ENCODE data around the gene C5orf58. TPM values are rescaled to one million over a fixed set of nuclear protein-coding genes. Genes with fewer than 3 reads are reported as not detected.

C5orf58 gene
- total RNA-seq, 4 donors from 2014 or later: 0.79 TPM; not detected in 3

DNA sequence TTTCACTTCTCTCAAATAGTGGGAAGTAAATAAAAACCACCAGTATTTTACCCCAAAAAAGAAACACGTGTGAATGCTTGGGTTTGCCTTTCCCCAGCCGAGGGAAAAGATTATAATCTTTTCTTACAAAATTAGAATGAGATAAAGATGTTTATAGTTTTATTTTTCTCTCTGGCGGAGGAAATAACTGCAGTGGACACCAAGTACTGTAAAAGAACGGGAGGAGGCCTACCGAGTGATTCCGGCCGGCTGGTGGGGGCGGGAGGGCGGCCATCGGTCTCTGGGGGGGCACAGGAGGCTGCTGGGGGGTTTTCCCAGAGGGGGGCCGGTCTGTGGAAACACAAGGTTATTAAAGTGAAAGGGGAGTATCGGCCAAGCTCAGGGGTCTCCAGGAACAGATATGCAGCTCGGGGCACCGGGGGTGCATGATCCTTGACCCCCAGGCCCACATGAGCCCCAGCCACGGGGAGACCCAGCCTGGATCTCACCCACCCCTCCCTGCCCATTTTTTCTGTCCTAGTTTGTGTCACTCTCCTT lies 35.4 kb downstream of the C5orf58 start:
- TF ChIP-seq, protein P1, sequence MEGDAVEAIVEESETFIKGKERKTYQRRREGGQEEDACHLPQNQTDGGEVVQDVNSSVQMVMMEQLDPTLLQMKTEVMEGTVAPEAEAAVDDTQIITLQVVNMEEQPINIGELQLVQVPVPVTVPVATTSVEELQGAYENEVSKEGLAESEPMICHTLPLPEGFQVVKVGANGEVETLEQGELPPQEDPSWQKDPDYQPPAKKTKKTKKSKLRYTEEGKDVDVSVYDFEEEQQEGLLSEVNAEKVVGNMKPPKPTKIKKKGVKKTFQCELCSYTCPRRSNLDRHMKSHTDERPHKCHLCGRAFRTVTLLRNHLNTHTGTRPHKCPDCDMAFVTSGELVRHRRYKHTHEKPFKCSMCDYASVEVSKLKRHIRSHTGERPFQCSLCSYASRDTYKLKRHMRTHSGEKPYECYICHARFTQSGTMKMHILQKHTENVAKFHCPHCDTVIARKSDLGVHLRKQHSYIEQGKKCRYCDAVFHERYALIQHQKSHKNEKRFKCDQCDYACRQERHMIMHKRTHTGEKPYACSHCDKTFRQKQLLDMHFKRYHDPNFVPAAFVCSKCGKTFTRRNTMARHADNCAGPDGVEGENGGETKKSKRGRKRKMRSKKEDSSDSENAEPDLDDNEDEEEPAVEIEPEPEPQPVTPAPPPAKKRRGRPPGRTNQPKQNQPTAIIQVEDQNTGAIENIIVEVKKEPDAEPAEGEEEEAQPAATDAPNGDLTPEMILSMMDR (IDR thresholded peaks at IDR 0.05): no peak
- TF ChIP-seq POLR2A (IDR thresholded peaks at IDR 0.05) (no peak), POLR2AphosphoS5 (IDR thresholded peaks at IDR 0.05) (no peak), EP300 (IDR thresholded peaks at IDR 0.05; ENCODE audit: low read depth) (no peak)
- intact Hi-C loops (cut with DNase I; ENCODE audit: low total_unique reads): no loop called here
- Histone ChIP-seq H3K4me3 (no peak overlapping the region), H3K27me3 (no peaks in the 10 kb centered on the region), H3K4me1 (peaks cover 5 to 32% (median 10%) of the 10 kb centered on the region in 4 donors), H3K36me3 (no peaks in the 10 kb centered on the region), H3K9me3 (no peaks in the 10 kb centered on the region), H3K27ac (peak overlapping the region; percentile 19 to 64 (median 54))
- no peak for DNase-seq
- WGBS, 2 donors (ENCODE audit: low coverage in 1 of 2): 35 to 40% methylated on average over 10 to 15 of the region's 15 CpGs
- in situ Hi-C loops (cut with MboI; ENCODE audit: low pct_ligation_motif_present in 1 of 4, low pct_unique_long_range_greater_than_20kb in 1 of 4, low sequenced_read_pairs in 3 of 4): loop anchor here in 2 of 4 donors (5.0 to 25.0 kb wide), 2 partner anchors 46 to 144 kb away; no protein-coding TSS in a partner anchor

DNA sequence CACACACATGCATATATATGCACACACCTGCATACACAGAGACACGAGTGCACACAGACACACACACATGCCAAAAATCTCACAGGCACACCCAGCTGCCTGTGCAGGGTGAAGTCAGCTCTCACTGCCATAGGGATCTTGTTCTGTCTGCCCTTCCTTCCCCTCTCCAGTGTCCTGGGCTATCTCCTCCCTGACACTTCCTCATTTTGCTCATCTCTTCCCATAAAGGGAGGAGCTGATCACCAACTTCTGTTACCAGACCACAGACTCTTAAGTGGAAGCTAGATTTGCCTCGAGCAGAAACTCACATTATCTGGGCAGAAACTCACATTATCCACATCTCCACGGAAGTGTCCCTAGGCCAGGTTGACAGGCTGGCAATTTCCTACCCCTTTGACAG lies 36.1 kb downstream of the C5orf58 start:
- Histone ChIP-seq H3K9me3 (no peaks in the 10 kb centered on the region), H3K4me1 (peaks cover 5 to 32% (median 10%) of the 10 kb centered on the region in 4 donors), H3K27ac (peak overlapping the region; percentile 43 to 64 (median 58)), H3K27me3 (no peaks in the 10 kb centered on the region), H3K4me3 (no peak overlapping the region), H3K36me3 (no peaks in the 10 kb centered on the region)
- TF ChIP-seq, protein P1 (IDR thresholded peaks at IDR 0.05): no peak
- peak in 1 of 3 donors; percentile 44 for TF ChIP-seq POLR2AphosphoS5 (IDR thresholded peaks at IDR 0.05)
- in situ Hi-C loops (cut with MboI; ENCODE audit: low pct_ligation_motif_present in 1 of 4, low pct_unique_long_range_greater_than_20kb in 1 of 4, low sequenced_read_pairs in 3 of 4): loop anchor here in 2 of 4 donors (5.0 to 25.0 kb wide), 2 partner anchors 47 to 143 kb away; no protein-coding TSS in a partner anchor
- DNase-seq: no peak
- 10 to 20% methylated on average over 1 to 3 of the region's 3 CpGs for WGBS, 2 donors (ENCODE audit: low coverage in 1 of 2)
- intact Hi-C loops (cut with DNase I; ENCODE audit: low total_unique reads): no loop called here

DNA sequence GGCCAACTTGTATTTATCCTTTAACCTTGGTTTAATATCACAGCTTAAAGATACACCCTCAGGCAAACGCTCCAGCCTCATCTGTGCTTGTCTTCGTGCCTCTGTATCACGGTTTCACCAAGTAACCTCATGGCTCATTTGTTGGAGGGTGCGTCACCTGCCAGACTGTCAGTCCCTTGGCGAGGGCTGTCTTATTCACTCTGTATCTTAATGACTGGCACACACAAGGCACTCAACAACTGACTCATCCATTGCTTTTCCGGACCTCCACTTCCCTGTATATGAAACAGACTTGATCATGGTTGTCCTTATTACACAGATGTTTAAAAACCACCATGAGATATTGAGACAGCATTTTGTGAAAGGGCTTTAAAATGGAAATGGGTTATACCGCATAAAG lies 36.8 kb downstream of the C5orf58 start:
- Histone ChIP-seq H3K4me3 (no peak overlapping the region), H3K27ac (peak overlapping the region; percentile 43 to 64 (median 58)), H3K9me3 (no peaks in the 10 kb centered on the region), H3K27me3 (no peaks in the 10 kb centered on the region), H3K4me1 (peaks cover 5 to 32% (median 10%) of the 10 kb centered on the region in 4 donors), H3K36me3 (no peaks in the 10 kb centered on the region)
- TF ChIP-seq POLR2AphosphoS5 (IDR thresholded peaks at IDR 0.05) (no peak), EP300 (IDR thresholded peaks at IDR 0.05; ENCODE audit: low read depth) (no peak), POLR2A (IDR thresholded peaks at IDR 0.05) (no peak)
- TF ChIP-seq, protein P1 (IDR thresholded peaks at IDR 0.05): no peak
- in situ Hi-C loops (cut with MboI; ENCODE audit: low pct_ligation_motif_present in 1 of 4, low pct_unique_long_range_greater_than_20kb in 1 of 4, low sequenced_read_pairs in 3 of 4): loop anchor here in 2 of 4 donors (5.0 to 25.0 kb wide), 2 partner anchors 47 to 143 kb away; no protein-coding TSS in a partner anchor
- intact Hi-C loops (cut with DNase I; ENCODE audit: low total_unique reads): no loop called here
- WGBS, 2 donors (ENCODE audit: low coverage in 1 of 2): 76 to 79% methylated on average over 5 to 7 of the region's 7 CpGs
- no peak for DNase-seq

GRCh38 chr5:170270293-170271069 lies 37.7 kb downstream of the C5orf58 start:
- intact Hi-C loops (cut with DNase I; ENCODE audit: low total_unique reads): no loop called here
- H3K4me3 ChIP-seq: no peak overlapping the region
- H3K27me3 ChIP-seq: no peaks in the 10 kb centered on the region
- H3K4me1 ChIP-seq: peaks cover 5 to 32% (median 10%) of the 10 kb centered on the region in 4 donors
- TF ChIP-seq EP300 (IDR thresholded peaks at IDR 0.05; ENCODE audit: low read depth) (no peak), POLR2A (IDR thresholded peaks at IDR 0.05) (no peak), POLR2AphosphoS5 (IDR thresholded peaks at IDR 0.05) (no peak)
- TF ChIP-seq, protein P1 (IDR thresholded peaks at IDR 0.05): no peak
- no peaks in the 10 kb centered on the region for H3K9me3 ChIP-seq
- WGBS, 2 donors (ENCODE audit: low coverage in 1 of 2): 62% methylated on average over 15 of the region's 15 CpGs; no CpG with 5 or more reads in 1 of the 2 donors
- peak overlapping the region in 2 of 4 donors; percentile 1 to 19 for H3K27ac ChIP-seq
- in situ Hi-C loops (cut with MboI; ENCODE audit: low pct_ligation_motif_present in 1 of 4, low pct_unique_long_range_greater_than_20kb in 1 of 4, low sequenced_read_pairs in 3 of 4): loop anchor here in 2 of 4 donors (25.0 kb wide), 1 partner anchor 142 kb away; no protein-coding TSS in a partner anchor
- no peaks in the 10 kb centered on the region for H3K36me3 ChIP-seq
- no peak for DNase-seq

Measured in transverse colon (tissue), 4 donors.